Breast epithelium (tissue), 3 donors: ENCODE data around the gene LRRC9.

Source experiments
- POLR2A ChIP-seq: fragments of 450-650 bp; IDR thresholded peaks from one replicate; pipeline ENCODE4 v1.6.1; 2016; ENCODE audit warnings: antibody characterized with exemption, mild to moderate bottlenecking, moderate library complexity
- POLR2AphosphoS5 ChIP-seq, 3 donors: sonication (generic); formaldehyde crosslinking; IDR thresholded peaks; one replicate each; pipeline ENCODE4 v1.6.1; 2017; ENCODE audit warnings: antibody characterized with exemption in 3 of 3
- TF ChIP-seq, protein P1 (sequence below), 3 donors: fragments of 450-650 bp; IDR thresholded peaks; one replicate each; pipeline ENCODE4 v1.5.1; 2016 to 2017; ENCODE audit warnings: antibody characterized with exemption in 3 of 3, mild to moderate bottlenecking in 3 of 3, moderate library complexity in 3 of 3

DNA sequence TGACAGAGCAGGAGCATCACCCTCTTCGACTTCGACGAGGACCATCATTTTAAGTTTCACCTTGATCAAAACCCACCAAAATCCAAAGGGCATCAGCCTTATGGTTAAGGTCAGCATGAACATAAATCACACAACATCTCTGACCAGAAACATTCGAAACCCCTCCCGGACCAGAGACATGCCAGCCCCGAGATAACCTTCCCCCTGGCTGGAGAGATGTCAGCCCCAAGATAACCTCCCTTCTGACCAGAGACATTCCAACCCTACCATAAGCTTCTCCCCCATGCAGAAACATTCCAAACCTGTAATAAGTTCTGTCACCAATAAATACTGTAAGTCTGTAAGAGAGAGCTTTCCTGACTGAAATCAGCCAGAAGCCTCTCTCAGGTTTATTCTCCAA, 178.0 kb downstream of the LRRC9 start:
- TF ChIP-seq, protein P1, sequence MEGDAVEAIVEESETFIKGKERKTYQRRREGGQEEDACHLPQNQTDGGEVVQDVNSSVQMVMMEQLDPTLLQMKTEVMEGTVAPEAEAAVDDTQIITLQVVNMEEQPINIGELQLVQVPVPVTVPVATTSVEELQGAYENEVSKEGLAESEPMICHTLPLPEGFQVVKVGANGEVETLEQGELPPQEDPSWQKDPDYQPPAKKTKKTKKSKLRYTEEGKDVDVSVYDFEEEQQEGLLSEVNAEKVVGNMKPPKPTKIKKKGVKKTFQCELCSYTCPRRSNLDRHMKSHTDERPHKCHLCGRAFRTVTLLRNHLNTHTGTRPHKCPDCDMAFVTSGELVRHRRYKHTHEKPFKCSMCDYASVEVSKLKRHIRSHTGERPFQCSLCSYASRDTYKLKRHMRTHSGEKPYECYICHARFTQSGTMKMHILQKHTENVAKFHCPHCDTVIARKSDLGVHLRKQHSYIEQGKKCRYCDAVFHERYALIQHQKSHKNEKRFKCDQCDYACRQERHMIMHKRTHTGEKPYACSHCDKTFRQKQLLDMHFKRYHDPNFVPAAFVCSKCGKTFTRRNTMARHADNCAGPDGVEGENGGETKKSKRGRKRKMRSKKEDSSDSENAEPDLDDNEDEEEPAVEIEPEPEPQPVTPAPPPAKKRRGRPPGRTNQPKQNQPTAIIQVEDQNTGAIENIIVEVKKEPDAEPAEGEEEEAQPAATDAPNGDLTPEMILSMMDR (IDR thresholded peaks at IDR 0.05) = no peak
- no peak for TF ChIP-seq POLR2A
- no peak for TF ChIP-seq POLR2AphosphoS5 (IDR thresholded peaks at IDR 0.05)
